Stimulated activated CD8-positive, alpha-beta memory T cell treated with anti-CD3 and anti-CD28 coated beads, Interleukin-12 subunit alpha, Interleukin-12 subunit beta, amount 100 ng/mL, for 1 hour (primary cell): Measurements from ENCODE around the gene MGAT4A.

Source experiments
- DNase-seq: peaks from one replicate; pipeline ENCODE4 v3.0.0-alpha.2; 2020; ENCODE audit warnings: low read depth

The MGAT4A gene

DNA sequence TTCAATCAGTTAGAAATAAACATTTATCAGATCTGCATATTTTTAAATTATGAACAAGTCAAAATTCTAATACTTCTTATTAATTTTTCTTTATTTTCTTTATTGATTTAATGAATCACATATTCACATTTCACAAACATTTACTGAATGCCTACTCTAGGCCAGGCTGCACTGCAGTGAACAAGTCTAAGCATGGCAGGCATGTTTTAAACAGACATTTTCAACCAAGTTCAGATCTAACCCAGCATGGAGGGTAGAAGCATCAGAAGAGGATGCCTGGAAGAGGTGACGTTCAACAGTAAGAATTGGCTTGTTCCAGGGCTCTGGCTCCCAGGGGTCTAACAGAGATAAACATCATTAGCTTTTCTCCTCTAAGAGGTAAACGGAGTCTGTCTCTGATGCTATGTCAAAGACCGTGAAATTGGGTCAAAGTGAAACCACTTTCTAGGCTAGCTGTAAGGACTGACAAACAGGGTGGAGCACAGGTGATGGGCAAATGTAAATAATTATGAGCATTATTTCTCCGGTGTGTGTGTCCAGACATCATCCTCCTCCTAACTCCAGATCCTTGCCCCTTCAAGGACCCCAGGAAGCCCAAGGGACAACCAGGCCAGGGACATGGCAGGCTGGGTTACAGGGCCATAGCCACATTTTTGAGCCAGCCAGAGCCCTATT lies 72.0 kb downstream of the MGAT4A start:
- no peak for DNase-seq

DNA sequence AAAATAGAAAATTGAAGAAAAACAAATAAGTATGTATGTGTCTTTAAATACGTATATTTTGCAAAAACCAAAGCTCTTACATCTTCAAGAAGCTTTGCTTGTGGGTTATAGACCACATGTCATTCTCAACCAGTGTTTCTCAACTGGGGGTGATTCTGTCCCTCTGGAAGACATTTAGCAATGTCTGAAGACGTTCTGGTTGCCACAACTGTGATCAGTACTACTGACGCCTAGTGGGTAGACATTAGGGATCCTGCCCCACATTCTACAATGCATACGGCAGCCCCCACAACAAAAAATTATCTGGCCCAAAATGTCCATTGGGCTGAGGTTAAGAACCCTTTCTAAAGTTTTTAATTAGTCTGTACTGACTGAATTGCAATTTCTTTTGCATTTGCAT lies 74.1 kb downstream of the MGAT4A start:
- DNase-seq = no peak

DNA sequence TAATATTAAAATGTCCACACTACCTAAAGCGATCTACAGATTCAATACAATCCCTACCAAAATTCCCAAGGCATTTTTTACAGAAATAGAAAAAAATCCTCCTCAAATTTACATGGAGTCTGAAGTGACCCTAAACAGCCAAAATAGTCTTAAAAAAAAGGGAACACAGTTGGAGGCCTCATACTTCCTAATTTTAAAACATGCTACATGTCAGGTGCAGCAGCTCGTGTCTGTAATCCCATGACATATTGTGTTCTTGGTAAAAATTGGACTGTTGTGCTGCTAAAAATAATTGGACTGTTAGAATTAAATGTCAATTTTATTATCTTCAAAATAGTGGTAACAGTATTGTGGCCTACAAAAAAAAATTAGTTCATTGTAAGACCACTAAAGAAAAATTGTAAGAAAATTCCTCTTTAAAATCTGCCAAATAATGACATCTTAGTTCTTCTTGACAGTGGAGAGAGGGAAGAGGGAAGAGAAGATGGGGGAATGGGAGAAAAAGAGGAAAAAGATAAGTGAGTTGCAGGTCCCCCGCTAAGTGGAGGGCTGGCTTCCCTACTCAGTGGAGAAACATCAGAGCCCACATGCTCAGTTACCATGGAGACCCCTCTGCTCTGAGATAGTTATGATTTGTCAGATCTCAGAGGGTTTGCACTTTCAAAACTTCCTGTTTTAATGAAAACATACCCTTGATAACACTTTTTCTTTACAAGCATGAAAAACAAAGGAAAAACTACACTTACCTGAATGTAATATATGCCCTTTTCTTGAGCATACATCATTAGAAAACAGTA lies 76.0 kb downstream of the MGAT4A start:
- no peak for DNase-seq

DNA sequence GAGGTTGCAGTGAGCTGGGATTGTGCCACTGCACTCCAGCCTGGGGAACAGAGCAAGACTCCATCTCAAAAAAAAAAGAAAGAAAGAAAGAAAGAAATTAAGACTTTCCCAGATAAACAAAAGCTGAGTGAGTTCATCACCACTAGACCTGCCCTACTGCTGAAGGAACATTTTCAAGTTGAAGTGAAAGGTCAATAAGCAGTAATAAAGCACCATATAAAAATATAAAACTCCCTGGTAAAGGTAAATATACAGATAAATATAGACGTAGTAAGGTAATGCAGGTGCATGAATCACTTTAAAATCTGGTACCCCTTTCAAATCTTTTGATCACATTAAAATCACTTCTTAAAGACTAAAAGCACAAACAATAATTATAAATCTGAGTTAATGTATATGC lies 79.9 kb downstream of the MGAT4A start:
- no peak for DNase-seq

DNA sequence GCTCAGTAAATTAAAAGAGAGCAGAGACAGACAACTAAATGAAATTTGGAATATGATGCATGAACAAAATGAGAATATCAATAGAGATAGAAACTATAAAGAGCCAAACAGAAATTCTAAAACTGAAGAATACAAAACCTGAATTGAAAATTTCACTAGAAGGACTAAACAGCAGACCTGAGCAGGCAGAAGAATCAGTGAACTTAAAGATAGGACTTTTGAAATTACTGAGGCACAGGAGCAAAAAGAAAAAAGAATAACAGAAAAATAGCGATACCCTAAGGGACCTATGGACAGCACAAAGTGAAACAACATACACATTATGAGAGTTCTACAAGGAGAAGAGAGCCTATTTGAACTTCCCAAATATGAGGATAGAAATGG lies 80.9 kb downstream of the MGAT4A start:
- DNase-seq = no peak

DNA sequence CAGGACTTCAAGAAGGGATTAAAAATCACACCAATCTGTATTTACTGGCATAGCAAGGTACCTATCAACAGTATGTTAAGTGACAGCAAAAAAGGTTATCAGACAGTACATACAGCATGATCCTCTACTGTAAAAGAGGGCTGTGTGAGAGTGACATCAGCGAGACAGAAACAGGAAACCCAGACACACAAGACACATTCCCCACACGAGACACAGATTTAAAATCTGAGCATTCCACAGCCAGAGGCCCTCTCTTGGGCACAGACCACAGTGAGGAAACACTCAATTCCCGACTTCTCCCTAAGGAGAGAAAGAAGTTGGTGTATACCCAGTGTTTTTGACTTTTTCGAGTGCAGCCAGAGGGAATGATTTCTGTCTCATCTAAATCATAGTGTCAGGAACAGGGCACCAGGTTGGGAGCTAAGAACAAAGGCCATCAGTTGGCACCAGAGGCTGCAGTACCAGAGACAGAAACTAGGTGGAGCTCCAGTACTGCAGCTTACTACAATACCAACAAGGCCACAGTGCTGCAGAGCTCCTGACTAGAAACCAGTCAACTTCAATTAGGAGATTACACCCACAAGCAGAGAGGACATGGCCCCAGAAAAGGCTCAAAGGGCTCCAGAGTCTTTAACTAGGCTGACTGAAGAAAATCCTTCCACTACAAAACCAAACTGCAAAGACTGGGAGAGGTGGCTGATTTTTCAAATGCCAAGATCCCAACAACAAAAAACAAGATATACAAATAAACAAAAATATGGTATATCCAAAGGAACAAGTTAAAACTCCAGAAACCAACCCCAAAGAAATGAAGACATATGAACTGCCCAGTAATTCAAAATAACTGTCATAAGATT lies 81.6 kb downstream of the MGAT4A start:
- DNase-seq = peak; percentile 74

DNA sequence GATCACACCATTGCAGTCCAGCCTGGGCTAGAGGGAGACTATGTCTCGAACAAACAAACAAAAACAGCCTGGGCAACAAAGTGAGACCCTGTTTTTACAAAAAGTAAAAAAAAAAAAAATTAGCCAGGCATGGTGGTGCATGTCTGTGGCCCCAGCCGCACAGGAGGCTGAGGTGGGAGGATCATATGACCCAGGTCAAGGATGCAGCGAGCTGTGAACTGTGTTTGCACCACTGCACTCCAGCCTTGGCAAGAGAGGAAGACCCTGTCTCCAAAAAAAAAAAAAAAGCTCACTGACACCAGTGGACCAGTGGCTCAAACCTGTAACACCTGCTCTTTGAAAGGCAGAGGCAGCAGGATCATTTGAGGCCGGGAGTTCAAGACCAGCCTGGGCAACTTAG lies 82.5 kb downstream of the MGAT4A start:
- no peak for DNase-seq

DNA sequence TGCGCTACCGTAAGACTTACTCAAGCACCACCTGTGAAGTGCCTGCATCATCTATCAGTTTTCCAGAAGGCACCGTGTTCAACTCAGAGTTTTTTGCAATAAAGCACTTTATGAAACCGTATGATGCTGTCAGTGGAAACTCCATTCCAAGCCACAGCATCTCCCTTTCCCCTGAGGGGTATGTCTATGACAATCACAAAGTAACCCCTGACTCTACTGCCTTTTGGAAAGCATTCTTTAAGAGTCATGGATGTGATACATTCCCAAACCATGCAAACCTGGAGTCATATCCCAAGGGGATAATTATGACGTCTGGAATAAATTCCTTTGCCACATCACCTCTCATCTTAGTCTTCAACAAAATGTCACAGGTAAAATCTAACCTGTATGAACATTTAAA lies 83.3 kb downstream of the MGAT4A start:
- DNase-seq = no peak

DNA sequence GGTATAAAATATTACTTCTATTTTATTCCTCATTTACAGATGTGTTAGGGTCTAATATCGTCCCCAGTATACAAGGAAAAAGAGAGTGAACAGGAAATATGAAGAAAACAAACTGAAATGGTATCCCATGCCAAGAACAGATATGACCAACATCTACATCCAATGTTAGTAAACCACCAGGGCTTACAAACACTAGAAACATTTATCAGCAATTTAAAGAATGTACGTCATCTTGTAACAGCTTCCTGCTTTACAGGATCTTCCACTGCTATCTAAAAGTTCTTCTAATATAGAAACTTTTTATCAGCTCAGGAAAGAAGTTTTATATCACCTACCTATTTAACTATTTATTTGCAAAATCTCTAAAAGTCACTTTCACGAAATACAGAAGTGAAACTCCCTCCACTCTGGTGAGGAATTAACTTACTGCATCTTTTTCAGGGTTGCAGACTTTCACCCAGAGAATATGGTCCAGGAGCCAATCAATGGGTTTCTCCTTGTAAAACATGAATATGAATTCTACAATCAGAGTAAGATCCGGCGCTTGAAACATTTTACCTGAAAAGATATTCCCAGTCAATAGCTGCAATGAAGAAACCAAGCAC lies 87.3 kb downstream of the MGAT4A start:
- DNase-seq = no peak

DNA sequence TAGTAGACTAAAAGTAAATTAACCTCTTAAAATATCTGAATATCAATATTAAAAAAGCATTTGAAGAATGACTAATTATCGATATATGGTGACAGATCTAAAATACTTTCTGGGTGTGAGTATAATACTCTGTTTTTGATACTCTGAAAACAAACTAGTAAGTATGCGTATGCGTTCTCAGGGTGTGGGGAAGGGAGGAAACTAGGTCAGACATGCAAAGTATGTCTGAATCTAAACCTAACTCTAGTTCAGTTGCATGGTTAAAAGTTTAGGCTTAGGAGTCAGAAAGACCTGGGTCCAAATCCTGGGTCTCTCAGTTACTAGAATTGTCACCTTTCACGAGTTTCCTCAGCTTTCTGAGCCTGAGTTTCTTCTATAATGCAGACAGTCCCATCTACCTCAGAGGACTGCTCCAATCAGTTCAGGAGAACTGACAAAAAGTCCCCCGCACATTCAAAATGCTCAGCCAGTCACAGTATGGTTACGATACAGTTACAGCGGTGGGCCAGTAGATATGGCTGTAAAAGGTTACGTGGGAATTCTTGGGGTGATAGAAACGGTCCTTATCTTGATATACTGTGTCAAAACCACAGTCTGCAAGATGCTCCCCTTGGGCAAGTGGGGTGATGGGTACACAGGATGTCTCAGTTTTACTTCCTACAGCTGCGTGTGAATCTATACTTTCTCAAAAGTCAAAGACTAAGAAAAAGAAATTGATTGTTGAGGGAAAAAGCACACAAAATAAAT lies 93.4 kb downstream of the MGAT4A start:
- DNase-seq = no peak

DNA sequence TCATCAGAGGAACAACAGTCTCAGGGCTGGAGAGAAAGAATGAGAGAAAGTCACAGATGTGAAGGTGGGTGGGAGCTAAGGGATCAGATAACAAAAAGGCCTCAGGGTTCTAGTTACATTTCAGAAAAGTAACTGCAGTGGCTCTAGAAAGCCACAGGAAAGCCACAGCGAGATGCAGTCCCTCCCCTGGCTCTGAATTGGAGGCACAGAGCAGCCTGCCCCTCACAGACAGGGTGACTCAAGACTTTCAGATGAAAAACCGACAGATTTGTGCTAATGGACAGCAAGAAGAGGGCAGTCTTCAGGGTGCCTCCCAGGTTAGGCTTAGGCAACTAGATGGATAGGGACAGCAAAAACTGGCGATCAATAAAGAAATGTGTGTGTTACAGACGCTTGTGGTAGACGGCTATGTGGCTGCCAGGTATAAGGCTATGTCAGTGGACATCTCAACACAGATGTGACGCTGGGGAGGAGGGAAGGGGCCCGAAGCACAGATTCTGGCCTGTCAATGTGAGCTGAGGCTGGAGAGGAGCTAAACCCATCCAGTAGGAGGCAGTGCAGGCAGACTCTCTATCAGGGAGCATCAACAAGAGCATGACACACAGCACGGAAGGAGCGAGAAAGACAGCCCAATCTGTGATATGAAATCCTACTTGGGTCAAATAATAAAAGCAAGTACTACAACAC lies 96.4 kb downstream of the MGAT4A start:
- DNase-seq = no peak

DNA sequence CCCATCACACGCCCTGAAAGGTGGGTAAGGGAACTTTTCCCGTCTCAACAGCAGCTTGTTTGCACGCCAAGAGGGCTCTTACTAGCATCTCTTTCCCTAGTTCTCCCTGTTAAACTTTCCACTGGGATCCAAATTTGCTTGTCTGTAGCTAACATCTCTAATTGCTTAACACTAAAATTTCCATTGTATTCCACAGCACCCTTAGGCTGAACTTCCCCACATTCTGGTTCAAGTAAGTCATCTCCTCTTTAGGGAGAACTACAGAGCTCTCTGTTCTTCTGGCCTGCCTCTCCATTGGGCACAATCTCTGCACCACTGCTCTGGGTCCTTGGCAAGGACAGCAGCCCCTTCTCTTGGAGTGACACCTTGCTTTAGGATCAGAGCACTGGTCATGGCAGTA lies 98.6 kb downstream of the MGAT4A start:
- no peak for DNase-seq

DNA sequence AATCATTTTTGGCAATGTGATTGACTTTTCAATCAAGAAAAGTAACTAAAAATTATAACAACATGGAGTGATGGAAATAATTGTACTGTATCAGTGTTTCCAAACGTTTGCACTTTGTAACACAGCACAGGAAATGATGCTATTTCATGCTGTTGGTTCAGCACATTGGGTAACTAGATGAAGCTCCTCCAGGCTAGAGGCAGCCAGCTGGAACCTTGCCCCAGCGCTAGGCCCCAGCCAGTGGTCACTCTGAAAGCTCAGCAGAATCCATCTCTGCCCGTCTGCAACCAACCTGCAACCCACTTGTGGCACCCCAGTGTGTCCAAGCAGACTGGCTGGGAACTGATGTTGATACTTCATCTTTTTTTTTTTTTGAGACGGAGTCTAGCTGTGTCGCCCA lies 107.3 kb downstream of the MGAT4A start:
- DNase-seq = no peak

DNA sequence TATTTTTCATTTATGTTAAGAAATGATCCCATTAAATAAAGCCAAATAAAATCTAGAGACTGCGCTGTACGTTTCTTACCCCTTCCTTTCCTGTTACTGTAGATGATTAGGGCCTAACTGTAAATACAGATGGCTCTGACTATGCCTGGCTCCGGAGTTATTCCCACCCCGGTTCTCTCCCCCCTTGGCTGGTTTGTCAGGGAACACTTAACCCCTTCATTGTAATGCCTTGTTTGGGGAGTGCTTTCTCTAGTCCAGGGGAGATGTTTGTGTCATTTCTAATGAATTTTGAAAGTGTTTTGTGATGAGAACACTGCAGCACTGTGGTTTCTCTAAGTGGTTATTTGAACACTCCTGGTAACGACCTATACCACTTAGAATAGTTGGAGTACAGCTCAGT lies 113.8 kb downstream of the MGAT4A start:
- no peak for DNase-seq

DNA sequence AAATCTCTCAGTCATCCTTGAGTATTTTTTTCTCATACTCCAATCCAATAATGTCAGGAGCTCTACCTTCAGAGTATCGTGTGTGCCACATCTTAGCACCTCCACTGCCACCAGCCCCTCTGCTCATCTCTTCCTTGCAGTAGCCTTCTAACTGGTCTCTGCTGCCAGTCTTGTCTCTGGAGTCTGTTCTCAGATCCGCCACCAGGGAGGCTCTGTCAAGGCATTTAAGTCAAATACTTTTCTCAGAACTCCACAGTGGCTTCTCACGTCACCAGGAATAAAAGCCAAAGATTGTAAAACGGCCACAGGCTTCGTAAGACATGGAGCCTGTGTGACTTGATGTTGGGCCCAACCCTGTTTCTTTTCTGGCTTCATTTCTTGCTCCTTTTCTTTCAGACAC lies 115.5 kb downstream of the MGAT4A start:
- DNase-seq = no peak

DNA sequence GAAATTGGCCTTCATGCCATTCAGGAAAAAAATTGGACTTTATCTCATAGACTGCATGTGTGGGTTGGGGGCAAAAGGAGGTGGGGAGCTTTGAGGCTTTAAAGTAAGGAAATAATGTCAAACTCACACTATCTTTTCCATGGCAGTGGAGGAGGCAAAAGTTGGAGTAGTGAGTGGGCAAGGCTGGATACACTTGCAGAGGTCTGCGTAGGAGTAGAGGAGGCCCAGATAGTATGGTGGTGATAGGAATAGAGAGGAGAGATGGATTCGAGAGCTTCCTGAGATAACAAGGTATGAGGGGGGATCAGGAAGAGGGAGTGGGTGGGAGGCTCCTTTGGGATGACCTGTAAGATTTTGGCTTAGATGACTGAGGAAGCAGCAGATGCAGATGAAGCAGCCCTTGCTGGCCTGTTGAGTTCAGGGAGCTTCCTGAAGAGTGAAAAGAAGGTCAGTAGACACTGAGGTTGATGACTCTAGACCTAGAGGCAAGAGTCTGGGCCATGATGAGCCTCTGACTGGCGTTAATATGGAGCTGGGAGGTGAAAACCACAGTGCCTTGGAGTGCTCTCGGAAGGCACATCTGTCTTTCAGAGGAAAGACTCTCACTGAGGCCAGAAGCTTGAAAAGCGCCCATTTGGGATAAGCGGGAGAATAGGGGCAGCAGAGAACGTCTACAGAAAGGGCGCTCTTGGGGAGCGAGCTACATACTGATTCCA lies 116.8 kb downstream of the MGAT4A start:
- no peak for DNase-seq

DNA sequence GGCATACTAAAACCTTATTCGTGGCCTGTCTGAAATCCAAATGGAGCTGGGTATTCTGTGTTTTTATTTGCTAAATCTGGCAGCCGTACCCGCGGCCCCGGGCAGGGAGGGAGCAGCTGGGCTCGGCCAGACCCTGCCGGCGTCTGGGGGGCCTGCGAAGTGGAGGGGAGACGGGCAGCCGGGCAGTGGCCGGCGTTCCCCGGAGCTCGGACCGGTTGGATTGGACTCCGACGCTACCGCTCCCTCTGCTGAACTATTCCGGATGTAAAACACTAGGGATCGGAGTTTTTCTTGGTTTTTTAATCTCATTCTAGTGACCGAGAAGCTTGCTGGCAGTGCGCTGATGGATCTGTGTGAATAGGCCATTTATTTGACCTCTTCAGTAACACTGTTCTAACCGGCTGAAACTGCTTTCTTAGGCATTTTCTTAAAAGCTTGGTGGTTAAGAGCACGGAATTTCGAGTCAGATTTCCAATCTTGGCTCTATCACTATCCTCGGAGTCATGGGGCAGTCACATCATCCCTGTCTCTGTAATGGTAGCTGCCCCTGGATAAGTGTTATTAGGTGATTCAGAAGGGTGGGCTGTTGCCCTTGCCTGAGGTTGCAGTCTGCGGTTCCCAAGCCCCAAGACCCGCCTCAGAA lies 121.8 kb downstream of the MGAT4A start:
- no peak for DNase-seq

DNA sequence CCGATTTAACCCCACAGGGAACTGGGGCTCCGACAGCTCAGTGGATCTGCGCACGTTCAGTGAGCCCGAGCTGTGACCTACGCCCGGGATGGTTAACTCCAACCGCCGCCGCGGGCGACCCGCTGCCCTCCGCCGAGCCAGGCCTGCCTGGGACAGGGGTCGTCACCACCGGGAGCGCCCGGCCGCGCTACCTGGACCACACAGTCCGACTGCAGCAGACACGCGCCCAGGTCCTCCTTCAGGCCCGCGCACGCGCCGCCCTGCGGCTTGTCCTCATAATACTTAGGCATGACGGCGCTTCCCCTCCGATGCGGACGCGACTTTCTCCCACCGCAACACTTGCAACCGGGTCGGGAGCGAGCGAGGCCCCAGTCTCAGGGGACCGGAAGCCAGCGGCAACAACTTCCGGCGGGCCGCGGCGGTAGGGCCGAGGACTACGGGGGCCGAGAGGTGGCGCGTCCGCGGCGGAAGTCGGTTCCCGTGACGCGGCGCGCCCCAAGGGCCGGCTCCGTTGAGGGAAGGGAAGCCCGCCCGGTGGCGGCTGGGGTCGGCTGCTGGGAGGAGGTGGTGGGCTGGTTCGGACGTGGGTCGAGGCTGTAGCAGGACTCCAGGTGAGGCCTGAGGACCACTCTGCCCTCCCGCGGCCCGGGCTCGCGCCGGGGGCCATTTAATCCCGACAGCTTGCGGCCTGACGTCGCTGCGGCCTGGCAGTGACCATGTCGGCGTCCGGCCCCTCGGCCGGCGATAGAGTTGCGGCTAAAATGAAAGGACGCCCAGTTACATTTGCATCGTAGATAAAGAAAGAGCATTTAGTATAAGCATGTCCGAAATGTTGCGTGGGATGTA lies 122.6 kb downstream of the MGAT4A start, which contains the start of the genes COA5 and UNC50:
Gene COA5, minus strand, starts transcription at position 397 of the 846 bp plus-strand sequence. Its CDS starts 107 bp downstream, at position 290.
Gene UNC50, plus strand, starts transcription at position 474 of the 846 bp plus-strand sequence. CDS start 1,171 bp downstream, outside the sequence.
- peak; percentile 82 for DNase-seq

DNA sequence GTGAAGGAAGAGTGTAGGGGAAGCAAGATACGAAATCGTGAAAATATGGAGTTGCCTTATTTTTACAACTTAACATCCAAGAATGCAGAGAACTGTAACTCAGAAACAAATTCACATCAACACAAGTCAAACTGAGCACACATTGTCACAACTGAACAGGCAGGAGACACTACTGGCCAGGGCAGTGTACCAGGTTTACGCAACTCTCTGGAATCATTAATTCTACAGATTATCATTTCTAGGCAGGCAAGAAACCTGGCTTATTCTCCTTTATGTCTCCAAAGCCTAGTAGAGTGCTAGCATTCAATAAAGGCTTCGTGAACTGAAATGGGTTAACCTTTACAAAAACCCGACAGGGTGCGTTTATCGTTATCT lies 123.2 kb downstream of the MGAT4A start:
- DNase-seq = no peak
